Measurements from ENCODE around the gene SPTBN4. TPM values are rescaled to one million over a fixed set of nuclear protein-coding genes. Genes with fewer than 3 reads are reported as not detected.

SPTBN4 gene
- total RNA-seq, 1 experiment from 2014 or later: 0.48 TPM

GRCh38 chr19:40446263-40446784, 20.5 kb upstream of the SPTBN4 start:
- H3K9me3 ChIP-seq (ENCODE audit: insufficient read depth, low read depth): no peaks in the 10 kb centered on the region
- no peak overlapping the region for H3K4me3 ChIP-seq
- no peak for DNase-seq
- peaks cover 12% of the 10 kb centered on the region for H3K4me1 ChIP-seq (replicated peaks; ENCODE audit: insufficient read depth)
- no TSS peak for BruUV-seq (replicated peaks)
- TF ChIP-seq CTCF (conservative IDR thresholded peaks at IDR 0.05): no peak
- no peak for TF ChIP-seq EZH2 (IDR thresholded peaks at IDR 0.05; ENCODE audit: low read depth)
- ChIA-PET CTCF (interaction anchor here (0.6 kb wide), 1 partner anchor 157 kb away, joined by 3 read pairs; no protein-coding TSS in a partner anchor), POLR2A (ENCODE audit: unreplicated experiment) (interaction anchor here (0.6 kb wide), 1 partner anchor 13 kb away, joined by 3 read pairs; no protein-coding TSS in a partner anchor)
- intact Hi-C loops (cut with micrococcal nuclease; ENCODE audit: unreplicated experiment): no loop called here
- H3F3A ChIP-seq (ENCODE audit: insufficient read depth, low read depth): peaks cover 27% of the 10 kb centered on the region; the same call in 1 of the 2 replicates
- no peak overlapping the region for H2AFZ ChIP-seq
- H4K20me1 ChIP-seq (ENCODE audit: insufficient read depth): peaks cover 13% of the 10 kb centered on the region
- peaks cover 25% of the 10 kb centered on the region for H3K79me2 ChIP-seq (ENCODE audit: low read depth)
- H3K36me3 ChIP-seq (ENCODE audit: low read depth): peaks cover 6% of the 10 kb centered on the region; the same call in 1 of the 2 replicates
- no peaks in the 10 kb centered on the region for H3K27me3 ChIP-seq (ENCODE audit: insufficient read depth, low read depth)
- H3K27ac ChIP-seq: no peak overlapping the region
- no peak overlapping the region for H3K4me2 ChIP-seq
- no peaks in the 10 kb centered on the region for H3K9me2 ChIP-seq (ENCODE audit: insufficient read depth)

GRCh38 chr19:40449506-40449905, 17.3 kb upstream of the SPTBN4 start:
- no peaks in the 10 kb centered on the region for H4K20me1 ChIP-seq (ENCODE audit: insufficient read depth)
- 0 out of 2 replicates have a peak, but pooled peaks cover 6% of the 10 kb centered on the region for H3K36me3 ChIP-seq (ENCODE audit: low read depth)
- no peak overlapping the region for H3K4me2 ChIP-seq
- H2AFZ ChIP-seq: no peak overlapping the region
- H3K27ac ChIP-seq: no peak overlapping the region
- no peaks in the 10 kb centered on the region for H3K27me3 ChIP-seq (ENCODE audit: insufficient read depth, low read depth)
- H3K79me2 ChIP-seq (ENCODE audit: low read depth): no peaks in the 10 kb centered on the region
- H3K4me1 ChIP-seq (replicated peaks; ENCODE audit: insufficient read depth): peaks cover 4% of the 10 kb centered on the region; the same call in 1 of the 2 replicates
- no peaks in the 10 kb centered on the region for H3K9me2 ChIP-seq (ENCODE audit: insufficient read depth)
- intact Hi-C loops (cut with micrococcal nuclease; ENCODE audit: unreplicated experiment): no loop called here
- BruUV-seq (replicated peaks): no TSS peak
- ChIA-PET POLR2A (ENCODE audit: unreplicated experiment) (no interaction called here), CTCF (no interaction called here)
- no peaks in the 10 kb centered on the region for H3K9me3 ChIP-seq (ENCODE audit: insufficient read depth, low read depth)
- no peak overlapping the region for H3K4me3 ChIP-seq
- no peak for DNase-seq
- TF ChIP-seq EZH2 (IDR thresholded peaks at IDR 0.05; ENCODE audit: low read depth) (no peak), CTCF (conservative IDR thresholded peaks at IDR 0.05) (no peak)
- peaks cover 21% of the 10 kb centered on the region; the same call in 1 of the 2 replicates for H3F3A ChIP-seq (ENCODE audit: insufficient read depth, low read depth)

GRCh38 chr19:40450664-40451063, 16.1 kb upstream of the SPTBN4 start:
- POLR2A ChIA-PET (ENCODE audit: unreplicated experiment): interaction anchor here (0.6 kb wide), 1 partner anchor 28 kb away, joined by 6 read pairs; no protein-coding TSS in a partner anchor

More at GRCh38 chr19:40450664-40451063, 16.1 kb upstream of the SPTBN4 start:
- H3K79me2 ChIP-seq (ENCODE audit: low read depth): no peaks in the 10 kb centered on the region
- H3K4me3 ChIP-seq: no peak overlapping the region
- no peaks in the 10 kb centered on the region for H3K9me2 ChIP-seq (ENCODE audit: insufficient read depth)
- DNase-seq: no peak
- TF ChIP-seq CTCF (conservative IDR thresholded peaks at IDR 0.05): no peak
- no peak for TF ChIP-seq EZH2 (IDR thresholded peaks at IDR 0.05; ENCODE audit: low read depth)
- no peak overlapping the region for H3K4me2 ChIP-seq
- no peaks in the 10 kb centered on the region for H3K4me1 ChIP-seq (replicated peaks; ENCODE audit: insufficient read depth)
- BruUV-seq (replicated peaks): no TSS peak
- H3K27me3 ChIP-seq (ENCODE audit: insufficient read depth, low read depth): no peaks in the 10 kb centered on the region
- CTCF ChIA-PET: interaction anchor here (0.6 kb wide), 1 partner anchor 298 kb away, joined by 16 read pairs; no protein-coding TSS in a partner anchor
- H3K36me3 ChIP-seq (ENCODE audit: low read depth): 0 out of 2 replicates have a peak, but pooled peaks cover 6% of the 10 kb centered on the region
- H2AFZ ChIP-seq: no peak overlapping the region
- no peak overlapping the region for H3K27ac ChIP-seq
- H3K9me3 ChIP-seq (ENCODE audit: insufficient read depth, low read depth): no peaks in the 10 kb centered on the region
- intact Hi-C loops (cut with micrococcal nuclease; ENCODE audit: unreplicated experiment): no loop called here
- H4K20me1 ChIP-seq (ENCODE audit: insufficient read depth): no peaks in the 10 kb centered on the region
- H3F3A ChIP-seq (ENCODE audit: insufficient read depth, low read depth): peaks cover 13% of the 10 kb centered on the region; the same call in 1 of the 2 replicates

Measured in PC-9 (cell line).